PC-9 (cell line): ENCODE measurements around the gene PHF11. TPM values are rescaled to one million over a fixed set of nuclear protein-coding genes. Genes with fewer than 3 reads are reported as not detected.

Experiments used
- BruUV-seq: library from RNA; stranded (reverse); fragments of 400-500 nt; replicated peaks from 2 replicates; lab custom pipeline; 2021; lab: Mats Ljungman, UMichigan
- CTCF ChIA-PET: fragments of 300-600 bp; sonication (Branson Sonifier 250); formaldehyde crosslinking; loops from one replicate; lab custom pipeline; 2022; ENCODE audit warnings: antibody characterized with exemption; lab: Charles Lee
- POLR2A ChIA-PET: fragments of 300-600 bp; sonication (Branson Sonifier 250); formaldehyde crosslinking; loops from one replicate; lab custom pipeline; 2022; ENCODE audit warnings: antibody characterized with exemption; ENCODE audit not compliant: unreplicated experiment; lab: Charles Lee
- DNase-seq, 2 experiments: peaks; one replicate each; pipeline versions ENCODE4 v3.0.0 to v3.0.0-alpha.2; 2015 to 2022; ENCODE audit warnings: mixed read lengths in 1 of 2
- H2AFZ ChIP-seq: fragments of 200-600 bp; sonication (generic); 2 replicates; pipeline ENCODE4 v1.8.1; 2017; ENCODE audit warnings: antibody characterized with exemption
- H3F3A ChIP-seq: fragments of 200-600 bp; sonication (generic); 2 replicates; pipeline ENCODE4 v1.8.1; 2017; ENCODE audit warnings: antibody characterized with exemption, mild to moderate bottlenecking, low read depth; ENCODE audit not compliant: insufficient read depth
- H3K27ac ChIP-seq: fragments of 200-600 bp; sonication (generic); 2 replicates; pipeline ENCODE4 v1.6.1; 2016; ENCODE audit warnings: mixed run types
- H3K27me3 ChIP-seq: fragments of 200-600 bp; sonication (generic); 2 replicates; pipeline ENCODE4 v1.6.1; 2016; ENCODE audit warnings: low read depth, mixed run types; ENCODE audit not compliant: insufficient read depth
- H3K36me3 ChIP-seq: fragments of 200-600 bp; sonication (generic); 2 replicates; pipeline ENCODE4 v1.6.1; 2016; ENCODE audit warnings: low read depth, mixed run types
- H3K4me1 ChIP-seq: fragments of 200-600 bp; sonication (generic); replicated peaks from 2 replicates; pipeline ENCODE4 v1.6.1; 2016; ENCODE audit warnings: mixed run types; ENCODE audit not compliant: insufficient read depth
- H3K4me2 ChIP-seq: fragments of 200-600 bp; sonication (generic); 2 replicates; pipeline ENCODE4 v1.6.1; 2017; ENCODE audit warnings: mixed run types
- H3K4me3 ChIP-seq: fragments of 200-600 bp; sonication (generic); 2 replicates; pipeline ENCODE4 v1.6.1; 2016; ENCODE audit warnings: mixed run types
- H3K79me2 ChIP-seq: fragments of 200-600 bp; sonication (generic); 2 replicates; pipeline ENCODE4 v1.6.1; 2017; ENCODE audit warnings: low read depth, mixed run types
- H3K9me2 ChIP-seq: fragments of 200-600 bp; sonication (generic); 2 replicates; pipeline ENCODE4 v1.8.1; 2017; ENCODE audit warnings: mild to moderate bottlenecking; ENCODE audit not compliant: insufficient read depth
- H3K9me3 ChIP-seq: fragments of 200-600 bp; sonication (generic); 2 replicates; pipeline ENCODE4 v1.8.1; 2016; ENCODE audit warnings: low read depth; ENCODE audit not compliant: insufficient read depth
- H4K20me1 ChIP-seq: fragments of 200-600 bp; sonication (generic); 2 replicates; pipeline ENCODE4 v1.8.1; 2017; ENCODE audit not compliant: insufficient read depth
- EZH2 ChIP-seq: fragments of 200-600 bp; sonication (generic); IDR thresholded peaks from 2 replicates; pipeline ENCODE4 v1.8.0; 2017; ENCODE audit warnings: antibody characterized with exemption, low read depth
- intact Hi-C: fragments of 100-400 bp; cut with micrococcal nuclease; formaldehyde crosslinking; loops from one replicate; pipeline ENCODE4 v1.10.0; 2022; ENCODE audit not compliant: unreplicated experiment
- total RNA-seq: library from RNA; stranded (reverse); gene quantifications from 2 replicates; pipeline ENCODE4 v1.2.3, GENCODE V29; 2021
- TF ChIP-seq, protein P1 (sequence below): fragments of 200-600 bp; sonication (generic); conservative IDR thresholded peaks from 2 replicates; pipeline ENCODE4 v1.6.1; 2017; ENCODE audit warnings: mixed run types, antibody characterized with exemption, mild to moderate bottlenecking, moderate library complexity

Gene PHF11
- total RNA-seq, 1 experiment from 2014 or later = 25.2 TPM

DNA sequence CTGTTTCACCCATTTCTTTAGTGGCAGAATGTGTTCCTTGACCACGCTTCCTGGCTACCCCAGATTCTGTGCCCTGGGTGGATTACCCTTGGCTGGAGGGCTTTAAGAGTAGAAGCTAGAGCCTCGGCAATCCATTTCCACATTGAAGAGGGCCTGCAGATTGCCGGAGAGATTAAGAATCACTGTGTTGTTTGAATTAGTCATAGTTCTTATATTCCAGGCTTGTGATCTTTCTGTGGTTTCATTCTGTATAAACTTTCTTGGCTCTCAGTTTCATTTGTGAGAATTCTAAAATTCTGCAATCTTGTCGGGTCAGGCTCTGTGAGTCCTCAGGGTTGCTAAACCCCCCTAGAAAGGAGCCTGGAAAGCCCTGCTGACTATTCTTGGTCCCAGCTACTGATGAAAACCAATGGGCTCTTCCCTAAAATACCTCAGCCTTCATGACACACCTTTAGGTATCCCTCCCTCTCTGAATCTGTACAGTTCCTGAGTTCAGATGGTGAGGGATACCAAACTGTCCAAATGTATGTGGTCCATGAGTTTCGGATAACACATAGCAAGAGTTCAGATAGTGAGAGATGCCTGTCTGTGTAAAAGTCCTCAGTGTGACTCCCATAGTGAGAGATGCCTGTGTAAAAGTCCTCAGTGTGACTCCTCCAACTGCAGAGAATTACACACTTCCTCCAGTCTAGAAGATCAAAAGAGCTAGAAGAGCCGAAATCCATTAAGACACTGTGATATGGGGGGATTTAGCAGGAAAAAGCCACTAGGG lies 4.3 kb downstream of the PHF11 start:
- TF ChIP-seq EZH2 = no peak
- TF ChIP-seq, protein P1, sequence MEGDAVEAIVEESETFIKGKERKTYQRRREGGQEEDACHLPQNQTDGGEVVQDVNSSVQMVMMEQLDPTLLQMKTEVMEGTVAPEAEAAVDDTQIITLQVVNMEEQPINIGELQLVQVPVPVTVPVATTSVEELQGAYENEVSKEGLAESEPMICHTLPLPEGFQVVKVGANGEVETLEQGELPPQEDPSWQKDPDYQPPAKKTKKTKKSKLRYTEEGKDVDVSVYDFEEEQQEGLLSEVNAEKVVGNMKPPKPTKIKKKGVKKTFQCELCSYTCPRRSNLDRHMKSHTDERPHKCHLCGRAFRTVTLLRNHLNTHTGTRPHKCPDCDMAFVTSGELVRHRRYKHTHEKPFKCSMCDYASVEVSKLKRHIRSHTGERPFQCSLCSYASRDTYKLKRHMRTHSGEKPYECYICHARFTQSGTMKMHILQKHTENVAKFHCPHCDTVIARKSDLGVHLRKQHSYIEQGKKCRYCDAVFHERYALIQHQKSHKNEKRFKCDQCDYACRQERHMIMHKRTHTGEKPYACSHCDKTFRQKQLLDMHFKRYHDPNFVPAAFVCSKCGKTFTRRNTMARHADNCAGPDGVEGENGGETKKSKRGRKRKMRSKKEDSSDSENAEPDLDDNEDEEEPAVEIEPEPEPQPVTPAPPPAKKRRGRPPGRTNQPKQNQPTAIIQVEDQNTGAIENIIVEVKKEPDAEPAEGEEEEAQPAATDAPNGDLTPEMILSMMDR = no peak
- Histone ChIP-seq H3K9me3 (no peaks in the 10 kb centered on the region), H3K79me2 (no peaks in the 10 kb centered on the region), H3K4me3 (no peak overlapping the region), H3K27me3 (no peaks in the 10 kb centered on the region), H2AFZ (no peak overlapping the region), H3F3A (peaks cover 30% of the 10 kb centered on the region), H3K9me2 (no peaks in the 10 kb centered on the region), H3K4me2 (no peak overlapping the region), H3K36me3 (no peaks in the 10 kb centered on the region), H4K20me1 (no peaks in the 10 kb centered on the region), H3K4me1 (no peaks in the 10 kb centered on the region), H3K27ac (no peak overlapping the region)
- ChIA-PET CTCF (no interaction called here), POLR2A (no interaction called here)
- DNase-seq = no peak
- no TSS peak for BruUV-seq
- intact Hi-C loops = loop anchor here (10.0 kb wide), 1 partner anchor 195 kb away; no protein-coding TSS in a partner anchor

DNA sequence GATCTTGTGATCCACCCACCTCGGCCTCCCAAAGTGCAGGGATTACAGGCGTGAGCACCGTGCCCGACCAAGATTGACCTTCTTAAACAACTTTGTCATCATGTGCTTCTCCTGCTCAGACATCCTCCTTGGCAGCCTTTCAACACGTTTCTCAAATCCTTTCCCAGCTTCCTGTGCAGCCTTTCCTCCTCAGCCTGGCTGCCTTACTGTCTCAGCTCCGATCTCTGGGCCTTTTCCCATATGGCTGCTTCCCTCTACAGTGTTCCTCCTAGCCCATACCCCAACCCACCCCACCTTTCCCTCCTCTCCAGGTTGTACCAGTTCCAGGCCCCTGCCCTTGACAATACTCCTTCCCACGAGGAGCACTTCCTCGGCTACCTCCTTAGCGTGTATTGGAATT lies 7.2 kb downstream of the PHF11 start:
- Histone ChIP-seq H3K9me2 (no peaks in the 10 kb centered on the region), H2AFZ (no peak overlapping the region), H3K4me1 (no peaks in the 10 kb centered on the region), H3K9me3 (no peaks in the 10 kb centered on the region), H3K4me3 (no peak overlapping the region), H3K36me3 (no peaks in the 10 kb centered on the region), H3K4me2 (no peak overlapping the region), H3K79me2 (no peaks in the 10 kb centered on the region), H3K27me3 (no peaks in the 10 kb centered on the region), H4K20me1 (no peaks in the 10 kb centered on the region), H3K27ac (no peak overlapping the region), H3F3A (peaks cover 10% of the 10 kb centered on the region)
- intact Hi-C loops = no loop called here
- DNase-seq = no peak
- BruUV-seq = no TSS peak
- TF ChIP-seq, protein P1 = no peak
- TF ChIP-seq EZH2 = no peak
- POLR2A ChIA-PET = no interaction called here
- CTCF ChIA-PET = no interaction called here

DNA sequence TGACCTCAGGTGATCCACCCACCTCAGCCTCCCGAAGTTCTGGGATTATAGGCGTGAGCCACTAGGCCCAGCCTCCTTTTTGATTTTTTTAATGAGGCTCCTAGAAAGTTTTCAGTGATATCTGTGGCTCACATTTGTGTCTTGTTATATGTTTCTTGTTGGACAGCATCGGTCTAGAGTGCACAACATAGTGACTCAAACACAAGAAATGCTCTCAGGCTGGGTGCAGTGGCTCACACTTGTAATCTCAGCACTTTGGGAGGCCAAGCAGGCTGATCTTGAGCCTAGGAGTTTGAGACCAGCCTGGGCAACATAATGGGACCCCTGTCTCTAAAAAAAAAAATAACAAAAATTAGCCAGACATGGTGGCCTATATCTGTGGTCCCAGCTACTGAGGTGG lies 8.2 kb downstream of the PHF11 start:
- Histone ChIP-seq H2AFZ (no peak overlapping the region), H3K4me3 (no peak overlapping the region), H3K79me2 (no peaks in the 10 kb centered on the region), H3K27ac (no peak overlapping the region), H3K9me3 (no peaks in the 10 kb centered on the region), H3K36me3 (no peaks in the 10 kb centered on the region), H3K27me3 (no peaks in the 10 kb centered on the region), H3K9me2 (no peaks in the 10 kb centered on the region), H3K4me2 (no peak overlapping the region), H4K20me1 (no peaks in the 10 kb centered on the region), H3K4me1 (no peaks in the 10 kb centered on the region), H3F3A (peaks cover 6% of the 10 kb centered on the region; the same call in 1 of the 2 replicates)
- no peak for DNase-seq
- BruUV-seq = no TSS peak
- TF ChIP-seq, protein P1 = no peak
- TF ChIP-seq EZH2 = no peak
- ChIA-PET CTCF (no interaction called here), POLR2A (no interaction called here)
- intact Hi-C loops = no loop called here
